Measurements from ENCODE around the gene NBEAL1. TPM values are rescaled to one million over a fixed set of nuclear protein-coding genes. Genes with fewer than 3 reads are reported as not detected.

NBEAL1 gene
- total RNA-seq, 1 experiment from 2014 or later, result 17.0 TPM

- Histone ChIP-seq H3K9me2 (ENCODE audit: insufficient read depth) (no peaks in the 10 kb centered on the region), H2AFZ (ENCODE audit: low read depth, low read length, poor library complexity, severe bottlenecking) (no peak overlapping the region), H3K27me3 (ENCODE audit: insufficient read depth, low read length) (no peaks in the 10 kb centered on the region), H3K4me3 (replicated peaks in 1 of 2; ENCODE audit: low read depth in 1 of 2, low read length in 2 of 2) (no peak overlapping the region), H3K27ac (ENCODE audit: low read depth, low read length) (no peak overlapping the region), H4K20me1 (ENCODE audit: insufficient read depth) (no peaks in the 10 kb centered on the region), H3K9ac (ENCODE audit: low read length) (no peak overlapping the region), H3K9me3 (ENCODE audit: control insufficient read depth in 1 of 2, insufficient read depth in 1 of 2, low read depth in 1 of 2, low read length in 2 of 2) (no peaks in the 10 kb centered on the region), H3K4me1 (ENCODE audit: control insufficient read depth in 1 of 2, insufficient read depth in 2 of 2, low read length in 2 of 2) (no peaks in the 10 kb centered on the region), H3K36me3 (ENCODE audit: control insufficient read depth in 1 of 2, insufficient read depth in 2 of 2, low read length in 2 of 2) (no peaks in the 10 kb centered on the region; a peak in 1 of 4 replicates), H3K4me2 (ENCODE audit: low read length) (no peak overlapping the region), H3K79me2 (ENCODE audit: insufficient read depth, low read length) (no peaks in the 10 kb centered on the region)
- ChIA-PET CTCF (no interaction called here), POLR2A (no interaction called here), RAD21 (ENCODE audit: low non-redundant PET in 1 of 2, low total read pairs in 2 of 2, uncharacterized antibody in 2 of 2, unreplicated experiment in 2 of 2) (no interaction called here)
- ATAC-seq (no peak), DNase-seq (ENCODE audit: low read depth, low spot score) (no peak)
- no TSS peak for BruUV-seq (replicated peaks)
- intact Hi-C loops (cut with micrococcal nuclease), result no loop called here
- TF ChIP-seq SIN3A (IDR thresholded peaks at IDR 0.05; ENCODE audit: low read depth) (no peak), ZBTB33 (IDR thresholded peaks at IDR 0.05; ENCODE audit: extremely low read depth, insufficient replicate concordance, low read length) (no peak), RAD21 (IDR thresholded peaks at IDR 0.05; ENCODE audit: low read depth) (no peak), YY1 (IDR thresholded peaks at IDR 0.05; ENCODE audit: extremely low read depth, insufficient replicate concordance, low read depth, low read length) (no peak), REST (IDR thresholded peaks at IDR 0.05; ENCODE audit: low read depth) (no peak), MAX (IDR thresholded peaks at IDR 0.05) (no peak), TCF7L2 (IDR thresholded peaks at IDR 0.05; ENCODE audit: borderline replicate concordance, extremely low read depth, insufficient read depth, insufficient read length) (no peak), POLR2A (IDR thresholded peaks at IDR 0.05; ENCODE audit: borderline replicate concordance, extremely low read depth, insufficient read depth, insufficient read length) (no peak), ZNF274 (IDR thresholded peaks at IDR 0.05; ENCODE audit: low read depth, low read length) (no peak), CTCF (IDR thresholded peaks at IDR 0.05 in 2 of 3, conservative IDR thresholded peaks at IDR 0.05 in 1 of 3; ENCODE audit: borderline replicate concordance in 1 of 3, insufficient read depth in 1 of 3, low read depth in 2 of 3, low read length in 2 of 3) (no peak), ZFX (IDR thresholded peaks at IDR 0.05) (no peak), FOSL1 (IDR thresholded peaks at IDR 0.05; ENCODE audit: low read depth) (no peak), ELF1 (IDR thresholded peaks at IDR 0.05; ENCODE audit: borderline replicate concordance, low read depth) (no peak), SP1 (IDR thresholded peaks at IDR 0.05; ENCODE audit: low read depth) (no peak), EZH2phosphoT487 (IDR thresholded peaks at IDR 0.05; ENCODE audit: borderline replicate concordance) (no peak), POLR2AphosphoS5 (IDR thresholded peaks at IDR 0.05; ENCODE audit: low read depth, low read length) (no peak), JUND (IDR thresholded peaks at IDR 0.05) (no peak), CBX3 (IDR thresholded peaks at IDR 0.05; ENCODE audit: low read depth) (no peak), CEBPB (IDR thresholded peaks at IDR 0.05; ENCODE audit: low read depth) (no peak)
Observed at GRCh38 chr2:203083328-203083727, 68.7 kb downstream of the NBEAL1 start.

Data from HCT116 (cell line).